BE2C (cell line): ENCODE measurements around the gene ABCB8.
"Not testable (repeated sequence)": the region's sequence is repeated elsewhere in the genome, so short reads cannot be mapped to it uniquely, and the experiment has no call there.

Experiments used
- DNase-seq: peaks from one replicate; pipeline ENCODE4 v3.0.0-alpha.2; 2020
- H3K27me3 ChIP-seq: fragments of 250-450 bp; sonication (Bioruptor Pico); 2 replicates; pipeline ENCODE4 v1.5.1; 2020; ENCODE audit warnings: mild to moderate bottlenecking
- H3K36me3 ChIP-seq: fragments of 250-450 bp; sonication (Bioruptor Pico); 2 replicates; pipeline ENCODE4 v1.5.1; 2020; ENCODE audit warnings: mild to moderate bottlenecking
- H3K4me1 ChIP-seq: fragments of 250-450 bp; sonication (Bioruptor Pico); 2 replicates; pipeline ENCODE4 v1.5.1; 2020
- H3K4me3 ChIP-seq: 2 replicates; pipeline ENCODE4 v1.5.1; 2011; ENCODE audit warnings: low read depth, low read length
- H3K9me3 ChIP-seq: fragments of 250-450 bp; sonication (Bioruptor Pico); 2 replicates; pipeline ENCODE4 v1.5.1; 2020
- TF ChIP-seq, protein P1 (sequence below): IDR thresholded peaks from 2 replicates; pipeline ENCODE4 v1.5.1; 2012; ENCODE audit warnings: mild to moderate bottlenecking, low read depth, low read length

The ABCB8 gene

DNA sequence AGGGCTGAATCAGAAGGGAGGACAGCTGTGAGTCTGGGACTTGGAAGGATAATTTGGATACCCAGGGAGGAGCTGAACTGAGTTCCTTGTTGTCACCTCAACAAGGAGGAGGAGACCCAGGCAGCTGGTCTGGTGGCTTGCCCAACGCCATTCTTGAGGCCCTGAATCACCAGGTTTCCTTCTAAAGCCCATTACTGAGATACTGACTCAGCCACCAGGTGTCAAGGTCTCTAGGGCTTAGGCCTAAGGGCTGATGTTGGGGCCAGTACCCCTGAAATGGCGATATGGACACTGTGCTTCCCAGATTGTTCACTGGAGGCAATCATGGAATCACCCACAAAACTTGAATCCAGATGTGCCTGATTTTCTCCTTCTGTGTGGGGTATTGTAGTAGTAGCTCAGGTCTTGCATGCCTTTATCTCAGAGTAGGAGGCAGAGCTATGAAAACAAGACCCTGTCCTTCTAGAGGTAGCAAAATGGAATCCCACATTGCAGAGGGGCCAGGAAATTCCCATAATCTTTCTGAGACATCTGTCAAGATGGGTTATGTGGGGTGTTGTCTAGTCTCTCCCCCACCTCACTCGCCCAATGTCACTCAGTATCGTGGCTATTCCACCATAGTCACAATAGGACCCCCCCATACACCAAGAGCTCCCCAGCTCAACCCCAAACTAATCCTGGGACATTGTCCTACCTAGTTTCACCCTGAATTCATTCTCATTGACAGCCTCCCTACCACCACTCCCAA is 2.2 kb upstream of the ABCB8 start:
- Histone ChIP-seq H3K27me3 (no peaks in the 10 kb centered on the region), H3K9me3 (no peaks in the 10 kb centered on the region), H3K4me1 (no peaks in the 10 kb centered on the region), H3K36me3 (no peaks in the 10 kb centered on the region), H3K4me3 (no peak overlapping the region)
- TF ChIP-seq, protein P1, sequence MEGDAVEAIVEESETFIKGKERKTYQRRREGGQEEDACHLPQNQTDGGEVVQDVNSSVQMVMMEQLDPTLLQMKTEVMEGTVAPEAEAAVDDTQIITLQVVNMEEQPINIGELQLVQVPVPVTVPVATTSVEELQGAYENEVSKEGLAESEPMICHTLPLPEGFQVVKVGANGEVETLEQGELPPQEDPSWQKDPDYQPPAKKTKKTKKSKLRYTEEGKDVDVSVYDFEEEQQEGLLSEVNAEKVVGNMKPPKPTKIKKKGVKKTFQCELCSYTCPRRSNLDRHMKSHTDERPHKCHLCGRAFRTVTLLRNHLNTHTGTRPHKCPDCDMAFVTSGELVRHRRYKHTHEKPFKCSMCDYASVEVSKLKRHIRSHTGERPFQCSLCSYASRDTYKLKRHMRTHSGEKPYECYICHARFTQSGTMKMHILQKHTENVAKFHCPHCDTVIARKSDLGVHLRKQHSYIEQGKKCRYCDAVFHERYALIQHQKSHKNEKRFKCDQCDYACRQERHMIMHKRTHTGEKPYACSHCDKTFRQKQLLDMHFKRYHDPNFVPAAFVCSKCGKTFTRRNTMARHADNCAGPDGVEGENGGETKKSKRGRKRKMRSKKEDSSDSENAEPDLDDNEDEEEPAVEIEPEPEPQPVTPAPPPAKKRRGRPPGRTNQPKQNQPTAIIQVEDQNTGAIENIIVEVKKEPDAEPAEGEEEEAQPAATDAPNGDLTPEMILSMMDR = no peak
- no peak for DNase-seq

DNA sequence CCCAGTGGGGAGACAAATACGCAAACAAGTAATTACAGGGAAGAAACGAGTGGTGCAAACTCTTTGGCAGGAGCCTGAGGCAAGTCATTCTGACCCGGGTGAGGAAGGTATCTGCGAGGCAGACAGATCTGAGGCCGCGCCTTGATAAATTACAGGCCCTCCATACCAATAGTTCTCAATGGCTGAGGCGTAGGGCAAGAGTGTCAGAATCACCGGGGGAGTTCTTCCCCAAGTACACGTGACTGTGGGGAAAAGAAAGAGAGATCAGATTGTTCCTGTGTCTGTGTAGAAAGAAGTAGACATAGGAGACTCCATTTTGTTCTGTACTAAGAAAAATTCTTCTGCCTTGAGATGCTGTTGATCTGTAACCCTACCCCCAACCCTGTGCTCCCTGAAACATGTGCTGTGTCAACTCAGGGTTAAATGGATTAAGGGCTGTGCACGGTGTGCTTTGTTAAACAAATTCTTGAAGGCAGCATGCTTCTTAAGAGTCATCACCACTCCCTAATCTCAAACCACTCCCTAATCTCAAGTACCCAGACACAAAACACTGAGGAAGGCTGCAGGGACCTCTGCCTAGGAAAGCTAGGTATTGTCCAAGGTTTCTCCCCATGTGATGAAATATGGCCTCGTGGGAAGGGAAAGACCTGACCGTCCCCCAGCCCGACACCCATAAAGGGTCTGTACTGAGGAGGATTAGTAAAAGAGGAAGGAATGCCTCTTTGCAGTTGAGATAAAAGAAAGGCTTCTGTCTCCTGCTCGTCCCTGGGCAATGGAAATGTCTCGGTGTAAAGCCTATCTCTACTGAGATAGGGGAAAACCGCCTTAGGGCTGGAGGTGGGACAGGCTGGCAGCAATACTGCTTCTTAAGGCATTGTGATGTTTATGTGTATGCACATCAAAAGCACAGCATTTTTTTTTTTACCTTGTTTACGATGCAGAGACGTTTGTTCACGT is 1.2 kb upstream of the ABCB8 start:
- DNase-seq, H3K4me1 ChIP-seq, H3K4me3 ChIP-seq: not testable (repeated sequence)

GRCh38 chr7:151027728-151028130 is 521 bp upstream of the ABCB8 start:
- H3K27me3 ChIP-seq, H3K36me3 ChIP-seq, H3K4me1 ChIP-seq, DNase-seq, H3K9me3 ChIP-seq: not testable (repeated sequence)
- peak overlapping the region; percentile 91 for H3K4me3 ChIP-seq

More for the DNA sequence above, 1.2 kb upstream of the ABCB8 start:
- H3K27me3 ChIP-seq, H3K36me3 ChIP-seq, H3K9me3 ChIP-seq: not testable (repeated sequence)

DNA sequence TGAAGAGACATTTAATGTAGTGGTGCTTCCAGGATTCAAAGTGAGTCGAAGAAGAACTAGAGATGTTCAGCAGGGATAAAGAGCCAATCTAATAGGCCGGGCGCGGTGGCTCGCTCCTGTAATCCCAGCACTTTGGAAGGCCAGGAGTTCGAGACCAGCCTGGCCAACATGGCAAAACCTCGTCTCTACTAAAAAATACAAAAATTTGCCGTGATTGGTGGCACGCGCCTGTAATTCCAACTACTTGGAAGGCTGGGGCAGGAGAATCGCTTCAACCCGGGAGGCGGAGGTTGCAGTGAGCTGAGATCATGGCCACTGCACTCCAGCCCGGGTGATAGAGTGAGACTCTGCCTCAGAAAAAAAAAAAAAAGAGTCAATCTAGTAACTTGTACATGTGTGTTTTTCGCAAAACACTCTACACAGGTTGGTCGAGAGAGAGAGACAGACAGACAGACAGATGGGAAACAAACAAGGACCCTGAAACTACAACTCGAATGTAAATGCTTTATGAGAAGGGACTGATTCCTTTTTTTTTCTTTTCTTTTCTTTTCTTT is 775 bp downstream of the ABCB8 start:
- Histone ChIP-seq H3K9me3 (no peaks in the 10 kb centered on the region), H3K27me3 (no peaks in the 10 kb centered on the region), H3K4me3 (peak overlapping the region; percentile 91), H3K36me3 (no peaks in the 10 kb centered on the region), H3K4me1 (no peaks in the 10 kb centered on the region)
- DNase-seq = no peak
- TF ChIP-seq, protein P1 = no peak

DNA sequence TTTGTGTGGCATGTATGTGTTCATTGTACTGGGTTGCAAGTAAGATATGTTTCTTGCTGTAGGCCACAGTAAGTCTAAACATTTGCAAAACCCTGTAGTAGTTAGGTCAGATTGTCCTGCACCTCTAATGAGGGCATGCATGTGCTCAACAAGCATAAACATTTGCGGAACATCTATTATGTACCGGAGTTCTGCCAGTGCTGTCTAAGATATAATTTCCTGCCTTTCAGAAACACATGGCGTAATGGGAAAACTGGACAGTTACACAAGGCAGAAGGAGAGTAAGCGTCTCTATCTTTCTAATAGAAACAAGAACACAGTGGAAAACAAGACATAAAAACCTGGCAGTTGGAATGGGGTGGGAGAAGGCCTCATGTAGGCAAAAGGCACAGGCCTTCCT is 2.8 kb downstream of the ABCB8 start:
- Histone ChIP-seq H3K36me3 (peaks cover 7% of the 10 kb centered on the region; the same call in 1 of the 2 replicates), H3K4me1 (no peaks in the 10 kb centered on the region), H3K4me3 (no peak overlapping the region), H3K9me3 (no peaks in the 10 kb centered on the region), H3K27me3 (no peaks in the 10 kb centered on the region)
- TF ChIP-seq, protein P1 = no peak
- no peak for DNase-seq

DNA sequence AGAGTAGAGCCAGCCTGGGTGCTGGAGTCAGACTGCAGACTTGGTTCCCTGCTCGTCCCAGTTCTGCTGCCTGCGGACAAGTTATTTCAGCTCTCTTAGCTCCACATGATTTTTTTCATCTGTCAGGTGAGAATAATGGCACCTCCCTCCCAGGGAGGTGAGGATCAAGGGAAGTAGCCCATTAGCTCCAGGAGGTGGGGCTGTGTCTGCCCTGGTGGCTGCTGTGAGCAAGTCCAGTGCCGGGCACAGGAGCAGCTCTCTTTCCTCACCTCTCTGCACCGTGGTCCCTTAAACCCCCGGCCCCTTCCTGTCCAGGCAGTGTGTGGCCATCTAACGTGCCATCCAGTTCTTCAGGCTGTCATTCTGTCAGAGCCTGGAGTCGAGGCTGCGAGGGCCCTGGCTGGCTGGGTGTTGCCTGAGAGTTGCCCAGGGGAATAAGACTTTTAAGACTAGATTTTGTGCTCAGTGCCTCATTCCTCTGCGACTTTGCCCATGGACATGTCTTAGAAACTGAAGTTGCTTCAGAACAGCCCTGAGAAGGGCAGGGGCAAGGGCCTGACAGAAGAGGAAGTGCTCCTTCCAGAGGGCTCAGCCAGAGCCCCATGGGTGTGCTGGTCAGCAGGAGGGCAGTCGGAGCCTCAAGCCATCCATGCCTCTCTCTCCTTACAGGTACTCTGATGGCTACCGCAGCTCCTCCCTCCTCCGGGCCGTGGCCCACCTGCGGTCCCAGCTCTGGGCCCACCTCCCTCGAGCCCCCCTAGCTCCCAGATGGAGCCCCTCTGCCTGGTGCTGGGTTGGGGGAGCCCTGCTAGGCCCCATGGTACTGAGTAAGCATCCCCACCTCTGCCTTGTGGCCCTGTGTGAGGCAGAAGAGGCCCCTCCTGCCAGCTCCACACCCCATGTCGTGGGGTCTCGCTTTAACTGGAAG is 5.0 kb downstream of the ABCB8 start:
- no peaks in the 10 kb centered on the region for H3K9me3 ChIP-seq
- no peaks in the 10 kb centered on the region for H3K27me3 ChIP-seq
- TF ChIP-seq, protein P1 = no peak
- no peak for DNase-seq
- peaks cover 5% of the 10 kb centered on the region for H3K4me1 ChIP-seq
- no peak overlapping the region for H3K4me3 ChIP-seq
- H3K36me3 ChIP-seq = peaks cover 7% of the 10 kb centered on the region; the same call in 1 of the 2 replicates
